ENCODE results near the gene C1orf50. TPM values are rescaled to one million over a fixed set of nuclear protein-coding genes. Genes with fewer than 3 reads are reported as not detected.
"Not testable (repeated sequence)": the region's sequence is repeated elsewhere in the genome, so short reads cannot be mapped to it uniquely, and the experiment has no call there.

C1orf50 gene
- total and polyA plus RNA-seq, 2 donors (not counting 3 experiments of a cell fraction or from before 2014, with no cell fraction given) = 4.8 to 7.4 TPM

DNA sequence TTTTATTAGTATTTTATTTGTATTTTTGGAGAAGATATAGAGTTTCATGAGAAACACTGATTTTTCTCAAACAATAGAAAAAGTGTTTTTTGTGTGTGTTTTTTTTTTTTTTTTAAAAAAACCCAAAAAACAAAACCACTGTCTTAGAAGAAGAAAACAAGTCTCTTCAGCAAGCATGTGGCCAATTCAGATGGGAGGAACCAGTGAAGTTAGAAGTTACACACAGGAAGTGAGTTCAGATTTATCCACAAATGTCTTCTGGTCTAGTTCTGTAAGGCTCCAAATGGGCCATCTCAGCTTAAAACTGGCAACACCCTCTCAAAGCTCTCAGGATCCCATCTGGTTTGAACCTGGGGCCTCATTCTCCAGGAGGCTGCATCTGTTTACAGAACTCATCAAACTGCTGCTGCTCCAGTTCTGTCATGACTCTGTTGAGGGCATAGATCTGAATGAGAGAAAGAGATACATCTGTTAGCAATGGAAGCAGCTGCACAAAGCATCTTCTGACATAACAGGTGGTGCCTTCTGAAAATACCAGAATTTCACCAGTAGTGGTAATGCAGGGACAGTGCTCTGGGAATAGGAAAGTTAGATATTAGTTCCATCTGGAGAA is 40.1 kb downstream of the C1orf50 start:
- Histone ChIP-seq H3K4me1 (ENCODE audit: control insufficient read depth, extremely low read depth, insufficient read depth, low read length) (no peaks in the 10 kb centered on the region), H3K4me3 (replicated peaks in 1 of 3; ENCODE audit: insufficient read depth in 1 of 3, low read depth in 1 of 3, low read length in 3 of 3) (no peak overlapping the region), H3K36me3 (ENCODE audit: control insufficient read depth in 2 of 2, extremely low read depth in 1 of 2, insufficient read depth in 2 of 2, low read length in 2 of 2) (no peaks in the 10 kb centered on the region), H4K20me1 (replicated peaks; ENCODE audit: control insufficient read depth, extremely low read depth, insufficient read depth, low read length) (no peaks in the 10 kb centered on the region), H3K9me1 (replicated peaks; ENCODE audit: control insufficient read depth, extremely low read depth, insufficient read depth, low read length) (no peaks in the 10 kb centered on the region), H3K27me3 (ENCODE audit: control insufficient read depth in 2 of 2, insufficient read depth in 2 of 2, low read length in 2 of 2) (no peaks in the 10 kb centered on the region), H3K9me3 (replicated peaks; ENCODE audit: control insufficient read depth, insufficient read depth, low read length) (no peaks in the 10 kb centered on the region), H3K4me2 (ENCODE audit: insufficient read depth, low read length) (no peak overlapping the region), H3K27ac (ENCODE audit: insufficient read depth, low read depth, low read length) (no peak overlapping the region), H3K79me2 (ENCODE audit: control insufficient read depth, insufficient read depth, low read length) (no peaks in the 10 kb centered on the region), H3K9ac (replicated peaks; ENCODE audit: extremely low read depth, insufficient read depth, low read length) (no peak overlapping the region), H2AFZ (ENCODE audit: low read depth, low read length) (no peak overlapping the region)
- dilution Hi-C loops (cut with MboI; ENCODE audit: extremely low pct_ligation_motif_present, low sequenced_read_pairs) (no loop called here), intact Hi-C loops (cut with micrococcal nuclease) (no loop called here)
- no peak for DNase-seq (ENCODE audit: low read depth, low spot score)
- TF ChIP-seq, protein P1, sequence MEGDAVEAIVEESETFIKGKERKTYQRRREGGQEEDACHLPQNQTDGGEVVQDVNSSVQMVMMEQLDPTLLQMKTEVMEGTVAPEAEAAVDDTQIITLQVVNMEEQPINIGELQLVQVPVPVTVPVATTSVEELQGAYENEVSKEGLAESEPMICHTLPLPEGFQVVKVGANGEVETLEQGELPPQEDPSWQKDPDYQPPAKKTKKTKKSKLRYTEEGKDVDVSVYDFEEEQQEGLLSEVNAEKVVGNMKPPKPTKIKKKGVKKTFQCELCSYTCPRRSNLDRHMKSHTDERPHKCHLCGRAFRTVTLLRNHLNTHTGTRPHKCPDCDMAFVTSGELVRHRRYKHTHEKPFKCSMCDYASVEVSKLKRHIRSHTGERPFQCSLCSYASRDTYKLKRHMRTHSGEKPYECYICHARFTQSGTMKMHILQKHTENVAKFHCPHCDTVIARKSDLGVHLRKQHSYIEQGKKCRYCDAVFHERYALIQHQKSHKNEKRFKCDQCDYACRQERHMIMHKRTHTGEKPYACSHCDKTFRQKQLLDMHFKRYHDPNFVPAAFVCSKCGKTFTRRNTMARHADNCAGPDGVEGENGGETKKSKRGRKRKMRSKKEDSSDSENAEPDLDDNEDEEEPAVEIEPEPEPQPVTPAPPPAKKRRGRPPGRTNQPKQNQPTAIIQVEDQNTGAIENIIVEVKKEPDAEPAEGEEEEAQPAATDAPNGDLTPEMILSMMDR (IDR thresholded peaks at IDR 0.05; ENCODE audit: extremely low read depth in 1 of 2, insufficient read depth in 1 of 2, low read depth in 1 of 2, low read length in 2 of 2) = no peak
- TF ChIP-seq POLR2AphosphoS5 (IDR thresholded peaks at IDR 0.05; ENCODE audit: insufficient read depth, low read depth, low read length) (no peak), JUN (IDR thresholded peaks at IDR 0.05; ENCODE audit: borderline replicate concordance, insufficient read depth, insufficient read length, low read depth) (no peak)
- TF ChIP-seq, protein P2, sequence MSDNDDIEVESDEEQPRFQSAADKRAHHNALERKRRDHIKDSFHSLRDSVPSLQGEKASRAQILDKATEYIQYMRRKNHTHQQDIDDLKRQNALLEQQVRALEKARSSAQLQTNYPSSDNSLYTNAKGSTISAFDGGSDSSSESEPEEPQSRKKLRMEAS (IDR thresholded peaks at IDR 0.05; ENCODE audit: insufficient read depth, insufficient read length) = no peak
- ChIA-PET POLR2A (no interaction called here), CTCF (interaction anchor here (1.2 kb wide), 1 partner anchor 29 kb away, joined by 6 read pairs; no protein-coding TSS in a partner anchor)
- FAIRE-seq = no peak
- no TSS peak for BruUV-seq (replicated peaks)

DNA sequence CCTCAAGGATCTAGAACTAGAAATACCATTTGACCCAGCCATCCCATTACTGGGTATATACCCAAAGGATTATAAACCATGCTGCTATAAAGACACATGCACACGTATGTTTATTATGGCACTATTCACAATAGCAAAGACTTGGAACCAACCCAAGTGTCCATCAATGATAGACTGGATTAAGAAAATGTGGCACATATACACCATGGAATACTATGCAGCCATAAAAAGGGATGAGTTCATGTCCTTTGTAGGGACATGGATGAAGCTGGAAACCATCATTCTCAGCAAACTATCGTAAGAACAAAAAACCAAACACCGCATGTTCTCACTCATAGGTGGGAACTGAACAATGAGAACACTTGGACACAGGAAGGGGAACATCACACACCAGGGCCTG is 47.8 kb downstream of the C1orf50 start:
- H3K4me3 ChIP-seq (replicated peaks in 1 of 3; ENCODE audit: insufficient read depth in 1 of 3, low read depth in 1 of 3, low read length in 3 of 3); H3K4me2 ChIP-seq (ENCODE audit: insufficient read depth, low read length); POLR2A ChIA-PET; dilution Hi-C loops (cut with MboI; ENCODE audit: extremely low pct_ligation_motif_present, low sequenced_read_pairs); H3K36me3 ChIP-seq (ENCODE audit: control insufficient read depth in 2 of 2, extremely low read depth in 1 of 2, insufficient read depth in 2 of 2, low read length in 2 of 2); BruUV-seq (replicated peaks); H3K9me1 ChIP-seq (replicated peaks; ENCODE audit: control insufficient read depth, extremely low read depth, insufficient read depth, low read length); H3K9me3 ChIP-seq (replicated peaks; ENCODE audit: control insufficient read depth, insufficient read depth, low read length); CTCF ChIA-PET; DNase-seq (ENCODE audit: low read depth, low spot score); intact Hi-C loops (cut with micrococcal nuclease); FAIRE-seq; H3K27me3 ChIP-seq (ENCODE audit: control insufficient read depth in 2 of 2, insufficient read depth in 2 of 2, low read length in 2 of 2); H3K79me2 ChIP-seq (ENCODE audit: control insufficient read depth, insufficient read depth, low read length); H3K9ac ChIP-seq (replicated peaks; ENCODE audit: extremely low read depth, insufficient read depth, low read length); H4K20me1 ChIP-seq (replicated peaks; ENCODE audit: control insufficient read depth, extremely low read depth, insufficient read depth, low read length); H2AFZ ChIP-seq (ENCODE audit: low read depth, low read length); H3K27ac ChIP-seq (ENCODE audit: insufficient read depth, low read depth, low read length): not testable (repeated sequence)
- H3K4me1 ChIP-seq (ENCODE audit: control insufficient read depth, extremely low read depth, insufficient read depth, low read length) = peaks cover 18% of the 10 kb centered on the region

Data from endothelial cell of umbilical vein (primary cell).